AG09319 (cell line): ENCODE data around the gene SPRED3.

Experiments used
- DNase-seq: peaks from one replicate; pipeline ENCODE4 v3.0.0-alpha.2; 2010; ENCODE audit warnings: low read depth; ENCODE audit errors: extremely low read depth
- CTCF ChIP-seq: IDR thresholded peaks from 2 replicates; pipeline ENCODE4 v1.5.1; 2011; ENCODE audit warnings: low read depth, mild to moderate bottlenecking, inconsistent platforms, low read length, moderate library complexity

Gene SPRED3

GRCh38 chr19:38443458-38443999 is 55.0 kb downstream of the SPRED3 start:
- no peak for DNase-seq
- no peak for TF ChIP-seq CTCF

- no peak for TF ChIP-seq CTCF
These were observed 55.5 kb downstream of the SPRED3 start for GRCh38 chr19:38444026-38444425.

GRCh38 chr19:38445362-38445761 is 56.9 kb downstream of the SPRED3 start:
- no peak for DNase-seq
- TF ChIP-seq CTCF, result no peak

More at GRCh38 chr19:38444026-38444425, 55.5 kb downstream of the SPRED3 start:
- no peak for DNase-seq

- TF ChIP-seq CTCF, result no peak
- DNase-seq, result no peak
These were observed 59.7 kb downstream of the SPRED3 start for GRCh38 chr19:38448225-38448624.
